Measurements from ENCODE around the gene CLDN1. TPM values are rescaled to one million over a fixed set of nuclear protein-coding genes. Genes with fewer than 3 reads are reported as not detected.

Gene CLDN1
- total and polyA plus RNA-seq, 9 donors, result 1.8 to 258 (median 13.2) TPM

DNA sequence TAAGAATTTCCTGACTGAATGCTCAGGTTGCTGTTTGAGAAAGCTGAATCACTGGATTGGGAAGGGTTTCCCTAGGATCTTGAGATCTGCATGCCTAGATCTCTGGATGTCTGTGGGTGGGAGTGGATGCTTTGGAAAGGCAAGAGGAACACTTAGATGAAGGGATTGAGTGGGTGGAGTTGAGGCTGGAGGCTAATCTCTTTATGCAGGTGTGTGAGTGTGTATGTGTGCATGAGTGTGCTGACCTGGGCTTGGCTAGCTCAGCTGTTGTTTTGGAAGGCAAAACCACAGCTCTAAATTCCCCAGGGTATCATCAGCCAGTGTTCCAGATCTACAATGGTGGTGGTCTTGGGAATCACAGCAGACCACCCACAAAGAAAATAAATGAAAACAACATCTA, 60.5 kb downstream of the CLDN1 start:
- DNase-seq, result no peak
- no peak overlapping the region for H3K4me3 ChIP-seq
- H3K27ac ChIP-seq, result no peak overlapping the region
- no peaks in the 10 kb centered on the region for H3K36me3 ChIP-seq
- no peak for TF ChIP-seq EP300 (IDR thresholded peaks at IDR 0.05)
- H3K4me1 ChIP-seq (ENCODE audit: insufficient read depth), result peaks cover 21% of the 10 kb centered on the region
- intact Hi-C loops (cut with DNase I), result no loop called here
- no peaks in the 10 kb centered on the region for H3K27me3 ChIP-seq
- no peaks in the 10 kb centered on the region for H3K9me3 ChIP-seq

DNA sequence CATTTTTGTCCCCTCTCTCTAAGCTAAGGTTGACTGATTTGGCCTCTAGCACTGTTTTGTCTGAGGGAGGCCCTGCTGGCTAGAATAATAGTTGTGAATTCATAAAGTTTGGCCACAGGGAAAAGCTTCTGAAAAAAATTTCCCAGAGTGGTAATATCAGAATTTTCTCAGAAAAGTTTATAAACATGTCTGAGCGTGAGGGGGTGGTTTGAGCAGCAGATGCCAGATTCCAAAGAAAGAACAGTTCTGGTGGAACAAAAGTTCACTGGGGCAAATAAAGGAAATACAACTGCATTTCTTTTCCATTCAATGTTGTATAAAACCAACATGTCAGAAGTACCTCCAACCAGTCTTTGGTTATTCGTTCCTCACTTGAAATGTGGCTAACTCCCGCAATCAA, 61.2 kb downstream of the CLDN1 start:
- Histone ChIP-seq H3K4me3 (no peak overlapping the region), H3K27ac (no peak overlapping the region), H3K36me3 (no peaks in the 10 kb centered on the region), H3K27me3 (no peaks in the 10 kb centered on the region), H3K9me3 (no peaks in the 10 kb centered on the region), H3K4me1 (ENCODE audit: insufficient read depth) (peaks cover 20% of the 10 kb centered on the region)
- WGBS, 3 donors, result 7 to 12% (median 7%) methylated on average over 3 of the region's 3 CpGs
- no peak for TF ChIP-seq POLR2A (IDR thresholded peaks at IDR 0.05)
- TF ChIP-seq CTCF (IDR thresholded peaks at IDR 0.05), result no peak
- TF ChIP-seq EP300 (IDR thresholded peaks at IDR 0.05), result no peak
- peak in 3 of 5 donors; percentile 26 to 32 (median 29) for DNase-seq
- intact Hi-C loops (cut with DNase I), result no loop called here

DNA sequence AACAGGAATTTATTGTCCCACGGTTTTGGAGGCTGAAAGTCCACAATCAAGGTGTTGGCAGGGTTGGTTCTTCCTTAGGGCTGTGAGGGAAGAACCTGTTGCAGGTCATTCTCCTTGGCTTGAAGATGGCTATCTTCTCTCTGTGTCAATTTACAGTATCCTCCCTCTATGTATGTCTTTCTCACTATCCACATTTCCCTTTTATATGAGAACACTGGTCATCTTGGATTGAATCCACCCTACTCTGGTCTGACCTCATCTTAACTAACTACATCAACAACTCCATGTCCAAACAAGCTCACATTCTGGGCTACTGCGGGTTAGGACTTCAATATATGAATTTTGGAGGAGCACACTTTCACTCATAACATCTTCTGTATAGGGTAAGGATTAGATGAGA, 61.9 kb downstream of the CLDN1 start:
- no peak for DNase-seq
- no peaks in the 10 kb centered on the region for H3K36me3 ChIP-seq
- H3K4me3 ChIP-seq, result no peak overlapping the region
- H3K4me1 ChIP-seq (ENCODE audit: insufficient read depth), result peaks cover 17% of the 10 kb centered on the region
- intact Hi-C loops (cut with DNase I), result no loop called here
- TF ChIP-seq EP300 (IDR thresholded peaks at IDR 0.05) (no peak), POLR2A (IDR thresholded peaks at IDR 0.05) (no peak), CTCF (IDR thresholded peaks at IDR 0.05) (no peak)
- no peaks in the 10 kb centered on the region for H3K9me3 ChIP-seq
- WGBS, 3 donors, result 31 to 55% (median 48%) methylated on average over 2 of the region's 2 CpGs
- H3K27me3 ChIP-seq, result no peaks in the 10 kb centered on the region
- no peak overlapping the region for H3K27ac ChIP-seq

DNA sequence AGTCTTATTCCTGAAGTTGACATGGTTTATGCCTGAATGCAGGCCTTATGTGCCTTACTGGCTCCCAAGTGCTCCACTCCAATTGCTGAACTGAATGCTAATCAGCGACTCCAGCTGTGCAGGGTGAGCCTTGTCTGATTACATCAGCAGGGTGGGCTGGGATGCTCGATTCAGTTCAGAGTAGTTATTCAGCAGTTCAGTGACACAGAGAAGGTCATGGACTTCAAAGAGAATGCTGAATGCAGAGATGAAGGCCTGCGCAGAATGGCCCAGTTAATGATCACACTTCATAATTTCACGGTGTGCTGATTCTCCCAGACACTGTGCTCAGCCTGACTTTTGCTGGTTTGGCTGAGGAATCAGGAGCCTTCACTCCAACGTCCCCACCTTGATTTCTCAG, 63.6 kb downstream of the CLDN1 start:
- Histone ChIP-seq H3K4me3 (no peak overlapping the region), H3K4me1 (ENCODE audit: insufficient read depth) (peaks cover 17% of the 10 kb centered on the region), H3K9me3 (no peaks in the 10 kb centered on the region), H3K27ac (no peak overlapping the region), H3K36me3 (no peaks in the 10 kb centered on the region), H3K27me3 (no peaks in the 10 kb centered on the region)
- DNase-seq, result no peak
- intact Hi-C loops (cut with DNase I), result no loop called here
- TF ChIP-seq CTCF (IDR thresholded peaks at IDR 0.05), result no peak
- TF ChIP-seq EP300 (IDR thresholded peaks at IDR 0.05), result no peak
- TF ChIP-seq POLR2A (IDR thresholded peaks at IDR 0.05), result no peak
- WGBS, 3 donors, result 41 to 58% (median 49%) methylated on average over 5 of the region's 5 CpGs

Other genes starting within 250 kb of the CLDN1 start
- gene P3H2, start 201.5 kb downstream of the CLDN1 start, total RNA-seq, result 10 to 100 TPM; 10.6 to 36.2 (median 22.8) TPM
- 100 to 1,000 TPM in 1 of 2 donors, 10 to 100 TPM in 1; 19.6 to 359 TPM for gene P3H2, start 201.5 kb downstream of the CLDN1 start, polyA plus RNA-seq
- gene CLDN16, start 65.7 kb upstream of the CLDN1 start, total RNA-seq, result 1 to 10 TPM in 1 of 7 donors, under 1 TPM in 4, not detected in 2; 0.12 to 5.2 (median 0.28) TPM
- gene CLDN16, start 65.7 kb upstream of the CLDN1 start, polyA plus RNA-seq, result under 1 TPM; 0.06 to 0.08 TPM
- gene TMEM207, start 127.5 kb upstream of the CLDN1 start, total RNA-seq, result not detected
- gene TMEM207, start 127.5 kb upstream of the CLDN1 start, polyA plus RNA-seq, result not detected
- 10 to 100 TPM in 3 of 7 donors, 1 to 10 TPM in 4; 5.0 to 20.3 (median 10.0) TPM for gene IL1RAP, start 191.6 kb upstream of the CLDN1 start, total RNA-seq
- 1 to 10 TPM; 3.2 to 7.8 TPM for gene IL1RAP, start 191.6 kb upstream of the CLDN1 start, polyA plus RNA-seq